Dermis blood vessel endothelial cell (primary cell): ENCODE measurements around the gene CCDC34. TPM values are rescaled to one million over a fixed set of nuclear protein-coding genes. Genes with fewer than 3 reads are reported as not detected.
"Not testable (repeated sequence)": the region's sequence is repeated elsewhere in the genome, so short reads cannot be mapped to it uniquely, and the experiment has no call there.

Experiments
- DNase-seq: peaks from one replicate; pipeline ENCODE4 v3.0.0; 2010
- total RNA-seq: library from RNA; depleted of rRNA; stranded (reverse); fragments of >200 nt; gene quantifications from 2 replicates; pipeline ENCODE4 v1.2.3, GENCODE V29; 2014

The CCDC34 gene
- total RNA-seq, 1 donor from 2014 or later = 4.1 TPM

- no peak for DNase-seq
Measured at GRCh38 chr11:27357250-27357649, 5.8 kb downstream of the CCDC34 start.

GRCh38 chr11:27356624-27357222, 6.3 kb downstream of the CCDC34 start:
- DNase-seq = no peak

DNA sequence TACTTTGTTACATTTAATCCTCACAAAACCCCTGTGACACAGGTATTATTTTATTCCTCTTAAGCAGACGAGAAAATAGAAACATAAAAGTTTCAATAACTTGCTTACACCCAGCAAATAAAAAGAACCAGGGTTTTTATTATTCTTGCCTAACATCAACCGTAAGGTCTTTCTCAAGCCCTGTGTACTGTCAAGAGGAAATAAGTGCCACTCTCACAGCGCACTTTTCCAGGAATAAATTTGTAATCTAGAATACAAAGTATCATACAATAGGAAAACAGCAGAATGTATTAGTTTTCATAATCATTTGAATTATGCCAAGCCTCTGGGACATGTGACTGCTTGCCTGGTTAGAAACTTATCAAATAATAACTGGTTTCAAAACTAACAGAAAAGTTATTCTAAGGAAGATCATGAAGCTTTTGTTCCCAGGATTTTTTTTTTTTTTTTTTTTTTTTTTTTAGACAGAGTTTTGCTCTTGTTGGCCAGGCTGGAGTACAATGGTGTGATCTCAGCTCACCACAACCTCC, 7.4 kb downstream of the CCDC34 start:
- no peak for DNase-seq

- DNase-seq = no peak
Measured at GRCh38 chr11:27354359-27354965, 8.6 kb downstream of the CCDC34 start.

- no peak for DNase-seq
Measured at GRCh38 chr11:27353593-27354358, 9.2 kb downstream of the CCDC34 start.

DNA sequence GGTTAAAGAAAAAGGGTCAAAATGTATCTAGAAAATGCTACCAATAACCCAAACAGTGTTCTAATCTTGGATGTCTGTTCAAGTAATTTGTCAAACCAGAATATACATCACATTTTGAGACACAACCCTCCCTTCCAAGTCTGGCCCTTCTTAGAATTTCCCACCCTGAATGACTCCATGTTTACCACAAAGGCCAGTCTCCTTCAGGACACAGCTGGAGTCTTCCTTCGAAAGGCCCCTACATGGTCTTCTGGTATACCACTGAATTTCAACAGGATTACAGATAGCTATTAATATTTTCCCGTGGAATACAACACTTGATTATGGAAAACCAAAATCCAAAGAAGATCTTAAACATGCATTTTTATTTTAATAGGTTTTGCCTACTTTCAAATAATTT, 10.2 kb downstream of the CCDC34 start:
- no peak for DNase-seq

GRCh38 chr11:27350511-27350910, 12.5 kb downstream of the CCDC34 start:
- DNase-seq = no peak

DNA sequence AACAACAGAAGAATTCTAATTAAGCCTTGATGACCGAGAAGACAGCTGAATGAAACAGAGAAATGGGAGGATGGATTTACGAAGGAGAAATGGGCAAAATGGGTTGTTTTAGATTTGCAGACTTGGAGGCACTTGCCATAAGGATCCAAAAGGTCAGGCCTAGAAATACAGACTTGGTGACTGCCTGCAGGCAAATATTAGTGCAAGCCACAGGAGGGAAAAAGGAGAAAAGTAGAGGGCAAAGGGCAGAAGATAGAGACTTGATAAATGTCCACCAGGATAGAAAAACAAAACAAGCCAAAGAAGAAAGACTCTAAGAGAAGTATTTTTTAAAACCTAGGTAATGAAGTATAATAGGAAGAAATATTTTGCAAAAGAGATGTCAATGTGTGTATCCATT, 13.1 kb downstream of the CCDC34 start:
- DNase-seq = no peak

DNA sequence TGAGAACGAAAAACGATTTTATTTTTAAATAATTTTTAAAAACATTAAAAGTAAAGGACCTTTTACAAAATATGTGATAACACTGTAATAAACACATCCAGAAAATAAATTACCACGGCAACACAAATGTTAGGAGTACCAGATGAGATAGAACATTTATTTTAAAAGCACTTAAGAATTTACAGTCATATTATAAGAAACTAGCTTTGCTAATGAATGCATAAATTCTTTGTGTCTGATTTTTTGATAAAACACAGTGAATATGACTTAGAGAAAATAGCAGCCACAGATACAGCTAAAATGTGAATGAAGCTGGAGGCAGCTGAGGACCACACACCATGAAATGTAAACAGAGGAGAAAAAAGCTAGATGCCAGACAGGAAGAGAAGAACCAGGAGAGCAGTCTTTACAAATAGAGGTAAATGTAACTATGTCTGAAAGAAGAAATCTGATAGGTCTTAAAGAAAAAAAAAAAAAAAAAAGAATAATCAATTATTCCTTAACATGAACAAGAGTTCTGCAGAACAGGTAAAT, 14.6 kb downstream of the CCDC34 start:
- DNase-seq = no peak

DNA sequence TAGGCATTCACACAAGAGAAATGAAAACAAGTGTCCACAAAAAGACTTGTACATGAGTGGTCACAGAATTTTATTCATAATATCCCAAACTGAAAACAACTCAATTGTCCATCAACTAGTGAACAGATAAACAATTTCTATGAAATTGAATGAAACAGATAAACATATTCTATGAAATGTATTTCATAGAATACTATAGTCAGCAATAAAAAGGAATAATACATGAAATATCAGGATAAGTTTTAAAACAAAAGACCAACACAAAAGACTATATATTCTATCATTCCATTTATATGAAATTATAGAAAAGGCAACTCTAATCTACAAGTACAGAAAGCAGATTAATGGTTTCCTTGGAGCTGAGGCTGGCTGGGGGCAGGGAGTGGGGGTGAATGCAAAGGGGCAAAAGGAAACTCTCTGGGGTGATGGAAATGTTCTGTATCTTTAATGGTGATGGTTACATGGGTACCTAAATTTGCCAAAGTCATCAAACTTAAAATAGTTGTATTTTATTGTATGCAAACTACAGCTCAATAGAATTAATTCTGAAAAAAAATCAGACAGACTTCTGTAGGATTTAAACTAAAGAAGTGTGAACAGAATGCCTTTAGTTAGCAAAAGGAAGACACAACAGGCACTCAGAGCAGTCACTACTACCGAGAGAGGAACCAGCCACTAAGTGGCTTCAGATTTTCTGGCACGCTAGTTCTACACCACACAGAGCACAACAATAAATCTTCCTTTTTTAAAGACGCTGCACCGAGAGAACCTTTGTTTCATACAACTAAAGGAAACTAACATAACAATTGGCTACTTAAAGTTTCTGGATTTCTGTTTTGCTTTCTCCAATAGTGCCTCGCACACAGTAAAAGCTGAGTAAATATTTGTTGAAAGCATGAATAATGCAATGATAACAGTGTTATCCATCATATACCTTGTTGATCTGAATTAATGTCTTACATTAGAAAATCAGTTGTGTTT, 15.4 kb downstream of the CCDC34 start:
- DNase-seq = peak; percentile 4

DNA sequence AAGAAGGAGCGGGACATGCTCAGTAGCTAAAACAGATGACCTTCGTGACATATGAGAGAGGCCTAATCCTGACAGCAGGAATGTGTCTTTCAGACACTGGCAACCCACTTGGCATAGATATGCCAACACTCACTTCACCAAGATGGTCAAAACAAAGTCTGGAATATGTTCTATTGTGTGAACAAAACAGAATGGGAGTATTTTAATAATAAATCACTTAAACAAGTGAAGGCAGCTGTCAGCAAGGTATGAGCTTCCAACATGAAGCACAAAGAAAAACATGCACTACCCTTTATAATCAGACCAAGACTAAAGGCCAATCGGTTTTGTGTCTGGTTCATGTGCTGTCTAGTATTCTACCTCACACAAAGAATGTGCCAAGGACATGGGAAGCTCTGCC, 23.1 kb downstream of the CCDC34 start:
- no peak for DNase-seq

DNA sequence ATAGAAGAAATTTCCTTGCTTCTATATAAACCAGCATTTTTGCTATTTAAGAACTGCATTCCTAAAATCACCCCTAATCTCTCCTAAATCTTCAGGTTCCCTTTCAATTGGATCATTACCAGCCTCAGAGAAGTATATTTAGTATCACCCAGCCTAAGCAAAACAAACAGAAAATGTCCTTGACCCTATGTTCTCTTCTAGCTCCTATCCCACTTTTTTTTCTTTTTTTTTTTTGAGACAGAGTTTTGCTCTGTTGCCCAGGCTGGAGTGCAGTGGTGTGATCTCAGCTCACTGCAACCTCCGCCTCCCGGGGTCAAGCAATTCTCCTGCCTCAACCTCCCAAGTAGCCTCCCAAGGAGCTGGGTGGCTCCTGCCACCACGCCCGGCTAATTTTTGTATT, 28.3 kb downstream of the CCDC34 start:
- not testable (repeated sequence) for DNase-seq

- peak; percentile 17 for DNase-seq
Measured at GRCh38 chr11:27331981-27332380, 31.0 kb downstream of the CCDC34 start.

DNA sequence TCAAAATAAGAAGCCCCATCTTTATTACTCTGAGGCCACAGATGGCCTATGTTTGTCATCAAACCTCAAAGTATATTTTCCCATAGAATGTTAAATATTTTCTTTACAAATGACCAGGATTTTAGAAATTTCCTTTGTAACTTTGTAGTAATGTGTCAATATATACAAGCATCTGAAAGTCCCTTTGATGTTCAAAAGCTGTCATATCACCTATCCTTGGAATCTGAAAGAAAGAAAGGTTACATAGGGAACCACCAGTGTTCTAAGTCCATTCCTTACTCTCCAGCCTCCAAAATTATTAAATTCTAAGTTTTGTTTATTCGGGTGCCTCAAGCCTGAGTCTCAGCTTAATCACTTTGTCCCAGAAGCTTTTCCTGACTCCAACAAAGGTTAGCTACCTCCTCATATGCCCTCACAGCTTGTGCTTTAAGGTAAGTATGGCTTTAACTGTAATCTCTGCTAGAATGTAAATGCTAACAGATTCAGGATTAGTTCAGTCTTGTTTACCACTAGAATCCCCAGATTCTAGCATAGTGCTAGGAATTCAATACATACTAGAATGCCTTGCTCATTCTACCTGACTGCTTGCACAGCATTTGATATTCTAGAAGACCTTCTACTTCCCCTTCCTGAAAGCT, 32.3 kb downstream of the CCDC34 start:
- DNase-seq = no peak

DNA sequence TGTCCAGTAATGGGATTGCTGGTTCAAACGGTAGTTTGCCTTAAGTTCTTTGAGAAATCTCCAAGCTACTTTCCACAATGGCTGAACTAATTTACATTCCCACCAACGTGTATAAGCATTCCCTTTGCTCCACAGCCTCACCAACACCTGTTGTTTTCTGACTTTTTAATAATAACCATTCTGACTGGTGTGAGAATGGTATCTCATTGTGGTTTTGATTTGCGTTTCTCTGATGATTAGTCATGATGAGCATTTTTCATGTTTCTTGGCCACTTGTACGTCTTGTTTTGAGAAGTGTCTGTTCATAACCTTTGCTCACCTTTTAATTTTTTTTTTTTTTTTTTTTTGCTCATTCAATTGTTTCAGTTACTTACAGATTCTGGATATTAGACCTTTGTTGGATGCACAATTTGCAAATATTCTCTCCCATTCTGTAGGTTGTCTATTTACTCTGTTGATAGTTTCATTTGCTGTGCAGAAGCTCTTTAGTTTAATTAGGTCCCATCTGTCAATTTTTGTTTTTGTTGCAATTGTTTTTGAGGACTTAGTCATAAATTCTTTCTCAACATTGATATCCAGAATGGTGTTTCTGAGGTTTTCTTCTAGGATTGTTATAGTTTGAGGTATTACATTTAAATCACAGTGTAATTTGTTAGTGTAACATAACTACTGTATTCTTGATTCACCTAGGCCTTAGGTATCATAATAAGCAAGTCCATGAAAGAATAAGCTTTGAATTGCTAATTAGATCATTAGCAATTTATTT, 33.0 kb downstream of the CCDC34 start:
- DNase-seq = no peak

GRCh38 chr11:27328614-27329013, 34.4 kb downstream of the CCDC34 start:
- DNase-seq = peak; percentile 2

GRCh38 chr11:27327064-27327463, 36.0 kb downstream of the CCDC34 start:
- DNase-seq = not testable (repeated sequence)

DNA sequence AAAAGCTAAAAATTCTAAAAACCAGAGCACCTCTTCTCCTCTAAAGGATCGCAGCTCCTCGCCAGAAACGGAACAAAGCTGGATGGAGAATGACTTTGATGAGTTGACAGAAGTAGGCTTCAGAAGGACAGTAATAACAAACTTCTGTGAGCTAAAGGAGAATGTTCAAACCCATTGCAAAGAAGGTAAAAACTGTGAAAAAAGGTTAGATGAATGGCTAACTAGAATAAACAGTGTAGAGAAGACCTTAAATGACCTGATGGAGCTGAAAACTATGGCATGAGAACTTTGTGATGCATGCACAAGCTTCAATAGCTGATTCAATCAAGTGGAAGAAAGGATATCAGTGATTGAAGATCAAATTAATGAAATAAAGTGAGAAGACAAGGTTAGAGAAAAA, 40.8 kb downstream of the CCDC34 start:
- not testable (repeated sequence) for DNase-seq

GRCh38 chr11:27321340-27321739, 41.7 kb downstream of the CCDC34 start:
- not testable (repeated sequence) for DNase-seq

GRCh38 chr11:27319072-27319471, 43.9 kb downstream of the CCDC34 start:
- no peak for DNase-seq

GRCh38 chr11:27317751-27318150, 45.3 kb downstream of the CCDC34 start:
- DNase-seq = no peak
